Ishikawa (cell line): ENCODE results near the gene KPNA3.

Experiments
- CEBPB ChIP-seq: IDR thresholded peaks from 2 replicates; pipeline ENCODE4 v1.6.1; 2012
- CREB1 ChIP-seq: IDR thresholded peaks from 2 replicates; pipeline ENCODE4 v1.6.1; 2012; ENCODE audit warnings: low read depth
- EGR1 ChIP-seq: IDR thresholded peaks from 2 replicates; pipeline ENCODE4 v1.6.1; 2012
- EP300 ChIP-seq: IDR thresholded peaks from 2 replicates; pipeline ENCODE4 v1.6.1; 2012; ENCODE audit warnings: borderline replicate concordance
- FOXM1 ChIP-seq: IDR thresholded peaks from 2 replicates; pipeline ENCODE4 v1.6.1; 2012; ENCODE audit warnings: low read depth, borderline replicate concordance
- NFIC ChIP-seq: IDR thresholded peaks from 2 replicates; pipeline ENCODE4 v1.6.1; 2012
- RAD21 ChIP-seq: IDR thresholded peaks from 2 replicates; pipeline ENCODE4 v1.6.1; 2012; ENCODE audit warnings: low read depth
- TAF1 ChIP-seq: IDR thresholded peaks from 2 replicates; pipeline ENCODE4 v1.6.1; 2012; ENCODE audit warnings: low read depth, mild to moderate bottlenecking
- TCF12 ChIP-seq: IDR thresholded peaks from 2 replicates; pipeline ENCODE4 v1.6.1; 2012; ENCODE audit warnings: low read depth
- TEAD4 ChIP-seq: IDR thresholded peaks from 2 replicates; pipeline ENCODE4 v1.6.1; 2012
- USF1 ChIP-seq: IDR thresholded peaks from 2 replicates; pipeline ENCODE4 v1.6.1; 2012
- YY1 ChIP-seq: IDR thresholded peaks from 2 replicates; pipeline ENCODE4 v1.6.1; 2012; ENCODE audit warnings: low read depth
- ZBTB7A ChIP-seq: IDR thresholded peaks from 2 replicates; pipeline ENCODE4 v1.6.1; 2012; ENCODE audit warnings: low read depth
- TF ChIP-seq, protein P1 (sequence below): IDR thresholded peaks from 2 replicates; pipeline ENCODE4 v1.6.1; 2012; ENCODE audit warnings: low read depth, mild to moderate bottlenecking
- TF ChIP-seq, protein P2 (sequence below): IDR thresholded peaks from 2 replicates; pipeline ENCODE4 v1.6.1; 2012

Gene KPNA3

GRCh38 chr13:49829715-49830114, 37.2 kb upstream of the KPNA3 start:
- TF ChIP-seq USF1 (no peak), ZBTB7A (no peak), FOXM1 (no peak), EGR1 (no peak), CREB1 (no peak), EP300 (no peak), RAD21 (no peak), TCF12 (no peak), TEAD4 (no peak), TAF1 (no peak), CEBPB (no peak), YY1 (no peak)
- TF ChIP-seq, protein P1, sequence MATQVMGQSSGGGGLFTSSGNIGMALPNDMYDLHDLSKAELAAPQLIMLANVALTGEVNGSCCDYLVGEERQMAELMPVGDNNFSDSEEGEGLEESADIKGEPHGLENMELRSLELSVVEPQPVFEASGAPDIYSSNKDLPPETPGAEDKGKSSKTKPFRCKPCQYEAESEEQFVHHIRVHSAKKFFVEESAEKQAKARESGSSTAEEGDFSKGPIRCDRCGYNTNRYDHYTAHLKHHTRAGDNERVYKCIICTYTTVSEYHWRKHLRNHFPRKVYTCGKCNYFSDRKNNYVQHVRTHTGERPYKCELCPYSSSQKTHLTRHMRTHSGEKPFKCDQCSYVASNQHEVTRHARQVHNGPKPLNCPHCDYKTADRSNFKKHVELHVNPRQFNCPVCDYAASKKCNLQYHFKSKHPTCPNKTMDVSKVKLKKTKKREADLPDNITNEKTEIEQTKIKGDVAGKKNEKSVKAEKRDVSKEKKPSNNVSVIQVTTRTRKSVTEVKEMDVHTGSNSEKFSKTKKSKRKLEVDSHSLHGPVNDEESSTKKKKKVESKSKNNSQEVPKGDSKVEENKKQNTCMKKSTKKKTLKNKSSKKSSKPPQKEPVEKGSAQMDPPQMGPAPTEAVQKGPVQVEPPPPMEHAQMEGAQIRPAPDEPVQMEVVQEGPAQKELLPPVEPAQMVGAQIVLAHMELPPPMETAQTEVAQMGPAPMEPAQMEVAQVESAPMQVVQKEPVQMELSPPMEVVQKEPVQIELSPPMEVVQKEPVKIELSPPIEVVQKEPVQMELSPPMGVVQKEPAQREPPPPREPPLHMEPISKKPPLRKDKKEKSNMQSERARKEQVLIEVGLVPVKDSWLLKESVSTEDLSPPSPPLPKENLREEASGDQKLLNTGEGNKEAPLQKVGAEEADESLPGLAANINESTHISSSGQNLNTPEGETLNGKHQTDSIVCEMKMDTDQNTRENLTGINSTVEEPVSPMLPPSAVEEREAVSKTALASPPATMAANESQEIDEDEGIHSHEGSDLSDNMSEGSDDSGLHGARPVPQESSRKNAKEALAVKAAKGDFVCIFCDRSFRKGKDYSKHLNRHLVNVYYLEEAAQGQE: no peak
- TF ChIP-seq, protein P2, sequence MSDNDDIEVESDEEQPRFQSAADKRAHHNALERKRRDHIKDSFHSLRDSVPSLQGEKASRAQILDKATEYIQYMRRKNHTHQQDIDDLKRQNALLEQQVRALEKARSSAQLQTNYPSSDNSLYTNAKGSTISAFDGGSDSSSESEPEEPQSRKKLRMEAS: no peak

GRCh38 chr13:49828453-49828852, 36.0 kb upstream of the KPNA3 start:
- TF ChIP-seq TEAD4 (no peak), CREB1 (no peak), TAF1 (no peak), NFIC (no peak), FOXM1 (no peak), TCF12 (no peak), EGR1 (no peak), YY1 (no peak), RAD21 (no peak), USF1 (no peak), EP300 (no peak), ZBTB7A (no peak), CEBPB (no peak)
- TF ChIP-seq, protein P1: no peak
- TF ChIP-seq, protein P2: no peak

GRCh38 chr13:49827891-49828290, 35.4 kb upstream of the KPNA3 start:
- TF ChIP-seq TAF1: no peak
- no peak for TF ChIP-seq YY1
- TF ChIP-seq, protein P2: no peak
- TF ChIP-seq NFIC: no peak
- no peak for TF ChIP-seq USF1
- no peak for TF ChIP-seq CREB1
- TF ChIP-seq FOXM1: no peak
- TF ChIP-seq, protein P1: no peak
- TF ChIP-seq TCF12: no peak
- no peak for TF ChIP-seq ZBTB7A
- TF ChIP-seq TEAD4: no peak
- TF ChIP-seq RAD21: no peak
- no peak for TF ChIP-seq CEBPB
- no peak for TF ChIP-seq EP300
- TF ChIP-seq EGR1: no peak

GRCh38 chr13:49827336-49827735, 34.9 kb upstream of the KPNA3 start:
- TF ChIP-seq TAF1: no peak
- no peak for TF ChIP-seq CEBPB
- TF ChIP-seq EP300: no peak
- TF ChIP-seq EGR1: no peak
- TF ChIP-seq, protein P1: no peak
- TF ChIP-seq, protein P2: no peak
- no peak for TF ChIP-seq FOXM1
- TF ChIP-seq TCF12: no peak
- TF ChIP-seq CREB1: no peak
- TF ChIP-seq NFIC: no peak
- no peak for TF ChIP-seq RAD21
- no peak for TF ChIP-seq USF1
- no peak for TF ChIP-seq YY1
- no peak for TF ChIP-seq TEAD4
- no peak for TF ChIP-seq ZBTB7A
